ENCODE data around the gene HSPA8.
"Not testable (repeated sequence)": the region's sequence is repeated elsewhere in the genome, so short reads cannot be mapped to it uniquely, and the experiment has no call there.

Gene HSPA8

GRCh38 chr11:123061403-123062157 lies at the start of gene HSPA8:
Gene HSPA8, minus strand, starts transcription at chr11:123062136. Its CDS starts 812 bp downstream, at chr11:123061324.
- DNase-seq: peak; percentile 83

DNA sequence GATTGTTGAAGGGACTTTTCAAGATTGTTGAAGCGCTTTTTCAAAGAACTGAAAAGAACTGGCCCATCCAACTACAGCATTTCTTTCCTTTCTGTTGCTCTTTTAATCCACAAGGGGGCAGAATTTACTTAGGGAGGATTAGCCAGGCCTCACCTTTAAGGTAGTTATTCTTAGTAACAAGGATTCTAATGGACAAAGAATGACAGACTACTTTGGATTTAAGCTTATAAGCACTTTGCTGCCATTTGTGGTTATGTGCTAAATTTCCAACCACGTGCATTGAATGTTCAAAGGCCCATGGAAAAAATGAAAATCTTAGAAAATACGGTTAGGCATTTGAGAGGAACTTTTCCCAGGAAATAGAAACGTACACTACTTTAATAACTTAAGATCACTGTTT lies 49.5 kb upstream of the HSPA8 start:
- DNase-seq: peak; percentile 64

DNA sequence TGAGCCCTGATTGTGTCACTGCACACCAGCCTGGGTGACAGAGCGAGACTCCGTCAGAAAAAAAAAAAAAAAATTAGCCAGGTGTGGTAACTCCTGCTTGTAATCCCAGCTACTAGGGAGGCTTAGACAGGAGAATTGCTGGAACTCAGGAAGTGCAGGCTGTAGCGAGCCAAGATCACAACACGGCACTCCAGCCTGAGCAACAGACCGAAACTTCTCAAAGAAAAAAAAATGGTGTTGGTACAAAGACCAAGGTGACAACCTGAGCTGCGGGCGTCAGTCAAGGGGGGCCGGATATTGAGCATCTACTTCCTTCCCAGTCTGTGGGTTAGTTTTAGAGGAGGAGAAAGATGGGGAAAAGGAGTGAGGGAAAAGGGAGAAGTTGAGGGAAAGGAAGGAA lies 48.5 kb upstream of the HSPA8 start:
- no peak for DNase-seq

- no peak for DNase-seq
Observed at GRCh38 chr11:123107945-123108495, 46.1 kb upstream of the HSPA8 start.

DNA sequence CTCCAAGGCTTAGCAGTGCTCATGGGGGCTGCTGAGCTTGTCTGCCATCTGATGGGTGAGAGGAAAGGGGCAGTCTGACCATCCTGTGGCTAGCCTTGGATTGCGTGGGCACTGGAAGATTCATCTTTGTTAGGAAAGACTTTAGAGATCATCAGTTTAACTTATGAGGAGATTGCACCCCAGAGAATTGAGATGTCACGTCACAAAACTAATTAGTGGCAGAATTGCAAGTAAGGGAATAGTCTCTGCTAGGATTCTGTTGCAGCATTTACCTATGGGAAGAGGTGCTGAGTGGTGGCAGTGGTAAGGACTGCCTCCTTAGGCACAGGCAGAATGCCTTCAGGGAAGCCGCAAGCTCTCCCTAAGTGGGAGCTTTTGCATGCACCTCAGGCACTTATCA lies 42.8 kb upstream of the HSPA8 start:
- no peak for DNase-seq

DNA sequence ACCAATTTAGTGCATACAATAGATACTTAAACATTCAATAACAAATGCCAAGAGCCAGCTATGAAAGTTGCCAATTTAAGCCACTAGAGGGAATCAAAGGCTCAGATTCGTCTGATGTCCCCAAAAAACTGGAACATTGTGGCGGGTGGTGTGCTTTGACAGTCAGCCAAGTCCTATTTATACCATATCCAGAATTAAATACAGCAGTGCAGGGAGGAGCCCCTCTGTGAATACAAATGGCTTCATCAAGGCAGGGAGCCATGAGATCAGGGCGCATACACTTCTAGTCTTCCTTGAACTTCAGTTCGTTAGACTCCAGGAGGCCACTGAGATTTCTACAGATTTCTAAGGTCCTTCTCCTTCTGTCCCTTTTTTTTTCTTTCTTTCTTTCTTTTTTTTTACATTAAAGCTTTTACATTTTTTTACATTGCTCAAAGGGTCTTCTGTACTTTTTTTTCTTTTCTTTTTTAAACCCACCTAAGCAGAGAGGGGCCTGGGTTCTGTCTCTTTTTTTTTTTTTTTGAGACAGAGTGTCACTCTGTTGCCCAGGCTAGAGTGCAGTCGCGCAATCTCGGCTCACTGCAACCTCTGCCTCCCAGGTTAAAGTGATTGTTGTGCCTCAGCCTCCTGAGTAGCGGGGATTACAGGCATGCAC lies 41.5 kb upstream of the HSPA8 start:
- peak; percentile 55 for DNase-seq

- no peak for DNase-seq
Observed at GRCh38 chr11:123100379-123101085, 38.6 kb upstream of the HSPA8 start.

- DNase-seq: no peak
Observed at GRCh38 chr11:123098990-123099389, 37.1 kb upstream of the HSPA8 start.

DNA sequence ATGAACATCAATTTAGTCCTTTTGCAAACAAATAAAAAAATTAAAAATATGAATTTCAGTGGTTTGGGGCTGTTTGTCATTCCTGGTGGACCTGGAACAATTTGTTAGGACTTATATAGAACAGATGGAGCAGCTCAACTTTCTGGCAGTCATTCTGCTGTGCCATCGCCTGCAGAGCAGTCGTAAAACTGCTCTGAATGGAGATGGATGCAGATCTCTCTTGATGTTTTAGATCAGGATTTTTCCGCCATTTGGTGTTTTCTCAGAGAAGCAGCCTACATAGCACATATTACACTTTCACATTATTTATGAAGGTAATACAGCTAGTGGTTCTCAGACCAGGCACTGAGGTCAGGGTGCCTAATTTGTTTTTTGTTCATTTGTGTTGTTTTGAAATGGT lies 31.8 kb upstream of the HSPA8 start:
- DNase-seq: no peak

DNA sequence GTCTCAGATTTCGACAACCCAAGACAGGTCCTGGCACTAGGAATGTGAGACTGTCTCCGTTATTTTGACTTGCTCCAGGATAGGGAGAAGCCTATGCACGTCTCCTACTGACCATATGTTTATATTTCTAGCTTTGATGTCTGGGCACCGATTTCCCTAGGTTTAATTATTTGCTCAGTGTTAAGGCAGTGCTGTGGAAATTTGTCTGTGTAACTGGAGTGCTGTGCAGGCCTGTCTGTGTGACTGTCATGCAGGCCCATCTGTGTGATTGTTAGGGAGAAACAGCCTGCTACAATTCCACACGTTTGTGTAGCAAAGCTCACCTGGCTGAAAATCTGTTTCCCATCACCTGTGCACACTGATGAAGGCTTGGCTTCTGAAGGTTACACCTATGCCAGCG lies 29.6 kb upstream of the HSPA8 start:
- no peak for DNase-seq

DNA sequence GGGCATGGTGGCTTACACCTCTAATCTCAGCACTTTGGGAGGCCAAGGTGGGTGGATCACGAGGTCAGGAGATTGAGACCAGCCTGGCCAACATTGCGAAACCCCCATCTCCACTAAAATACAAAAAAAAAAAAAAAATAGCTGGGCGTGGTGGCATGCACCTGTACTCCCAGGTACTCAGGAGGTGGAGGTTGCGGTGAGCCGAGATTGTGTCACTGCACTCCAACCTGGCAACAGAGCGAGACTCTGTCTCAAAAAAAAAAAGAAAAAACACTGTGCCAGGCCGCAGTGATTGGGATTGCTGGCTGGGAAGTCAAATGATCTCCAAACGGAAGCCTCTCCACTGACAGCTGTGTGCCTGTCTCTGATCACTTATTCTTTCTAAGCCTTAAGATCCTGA lies 28.2 kb upstream of the HSPA8 start:
- not testable (repeated sequence) for DNase-seq

DNA sequence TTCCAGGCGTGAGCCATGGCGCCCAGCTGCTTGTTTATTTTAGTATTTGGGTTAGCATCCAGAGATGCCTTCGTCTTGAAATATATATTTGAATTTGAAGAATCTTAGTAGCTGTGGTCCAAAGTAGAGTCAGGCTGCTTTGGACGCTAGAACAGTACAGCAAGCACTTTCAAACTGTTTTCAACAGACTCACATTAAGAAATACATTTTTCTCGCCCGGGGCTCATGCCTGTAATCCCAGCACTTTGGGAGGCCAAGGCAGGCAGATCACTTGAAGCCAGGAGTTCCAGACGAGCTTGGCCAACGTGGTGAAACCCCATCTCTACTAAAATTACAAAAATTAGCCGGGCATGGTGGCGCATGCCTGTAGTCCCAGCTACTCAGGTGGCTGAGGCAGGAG lies 27.0 kb upstream of the HSPA8 start:
- not testable (repeated sequence) for DNase-seq

GRCh38 chr11:123087657-123088056 lies 25.7 kb upstream of the HSPA8 start:
- not testable (repeated sequence) for DNase-seq

- no peak for DNase-seq
Observed at GRCh38 chr11:123086305-123086704, 24.4 kb upstream of the HSPA8 start.

- DNase-seq: no peak
Observed at GRCh38 chr11:123085497-123085896, 23.6 kb upstream of the HSPA8 start.

DNA sequence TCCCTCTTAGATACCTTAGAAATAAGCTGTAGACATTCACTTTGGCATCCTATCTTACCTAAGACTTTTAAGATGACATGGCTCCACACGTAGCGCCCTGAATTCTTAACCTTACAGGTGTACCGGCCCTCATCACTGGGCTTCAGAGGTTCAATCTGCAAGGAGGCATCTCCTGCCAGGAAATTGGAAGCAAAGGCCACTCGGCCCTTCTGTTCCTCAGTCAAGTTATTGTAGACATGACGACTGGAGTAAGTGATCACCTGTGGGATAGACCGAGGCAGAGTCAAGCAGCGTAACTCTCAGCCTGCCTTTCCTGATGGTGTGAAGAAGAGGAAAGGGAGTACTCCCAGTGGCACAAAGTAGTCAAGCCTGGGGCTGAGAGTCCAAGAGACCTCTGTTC lies 22.5 kb upstream of the HSPA8 start:
- no peak for DNase-seq

GRCh38 chr11:123083623-123084029 lies 21.7 kb upstream of the HSPA8 start:
- DNase-seq: peak; percentile 44

DNA sequence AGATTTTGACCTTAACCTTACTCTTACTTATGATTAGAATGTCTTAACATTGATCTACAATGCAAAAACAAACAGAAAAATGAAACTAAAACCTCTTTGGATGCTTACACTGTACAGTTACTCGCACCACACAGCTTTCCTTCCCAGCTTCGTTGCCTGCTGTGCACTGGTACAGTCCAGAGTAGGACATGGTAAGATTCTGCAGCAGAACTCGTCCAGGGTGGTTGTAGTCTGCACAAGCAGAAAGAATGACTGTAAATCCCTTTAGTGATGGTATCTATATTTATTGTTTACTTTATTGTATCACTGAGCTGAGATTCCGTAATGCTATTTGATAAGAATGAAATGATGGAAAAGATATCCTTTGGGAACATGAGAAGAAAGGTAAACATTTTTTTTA lies 21.0 kb upstream of the HSPA8 start:
- DNase-seq: no peak

DNA sequence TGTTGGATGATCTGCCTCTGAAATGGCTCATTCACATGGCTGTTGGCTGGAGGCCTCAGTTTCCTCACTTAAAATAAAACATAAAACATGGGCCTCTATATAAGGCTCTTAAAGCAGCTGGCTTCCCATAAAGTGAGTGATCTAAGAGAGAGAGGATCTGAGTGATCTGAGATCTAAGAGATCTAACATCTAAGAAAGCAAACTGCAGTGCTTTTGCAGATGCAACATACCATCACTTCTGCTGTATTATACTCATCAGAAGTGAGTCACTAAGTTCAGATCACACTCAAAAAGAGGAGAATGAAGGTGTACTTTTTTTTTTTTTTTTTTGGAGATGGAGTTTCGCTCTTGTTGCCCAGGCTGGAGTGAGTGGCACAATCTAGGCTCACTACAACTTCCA lies 18.1 kb upstream of the HSPA8 start:
- DNase-seq: no peak

DNA sequence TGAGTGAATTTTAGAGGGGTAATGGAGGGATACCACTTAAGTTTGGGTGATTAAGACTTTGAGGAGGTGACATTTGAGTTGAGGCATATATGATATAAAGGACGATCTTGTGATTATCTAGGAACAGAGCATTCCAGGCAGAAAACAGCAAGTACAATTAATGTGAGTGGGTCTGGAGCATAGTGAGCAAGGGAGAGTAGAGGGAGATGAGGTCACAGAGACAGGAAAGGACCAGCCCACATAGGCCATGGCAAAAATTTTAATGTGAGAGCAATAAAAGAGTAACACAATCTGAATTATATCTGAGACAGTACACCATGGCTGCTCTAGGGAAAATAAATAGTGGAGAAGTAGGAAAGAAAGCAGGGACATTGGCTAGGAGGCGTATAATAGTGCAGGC lies 14.5 kb upstream of the HSPA8 start:
- DNase-seq: no peak

GRCh38 chr11:123073343-123074057 lies 11.6 kb upstream of the HSPA8 start:
- no peak for DNase-seq

DNA sequence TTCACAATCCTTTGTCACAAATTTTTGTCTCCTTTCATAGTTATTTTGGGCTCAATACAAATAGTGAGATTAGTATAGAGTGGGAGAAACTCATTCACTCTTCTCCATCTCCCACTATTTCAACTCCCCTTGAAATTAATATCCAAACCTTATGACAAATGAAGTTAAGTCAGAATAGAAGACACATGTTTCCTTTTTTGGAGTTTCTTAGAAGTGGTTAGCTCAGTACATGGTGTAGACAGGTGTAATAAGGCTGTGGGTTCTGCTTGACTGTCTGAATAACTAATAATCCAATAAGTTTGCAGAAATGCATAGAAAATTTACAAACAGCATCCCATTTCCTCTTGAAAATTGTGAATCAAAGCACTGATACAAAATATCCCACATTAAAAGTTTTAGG lies 10.8 kb upstream of the HSPA8 start:
- DNase-seq: no peak

DNA sequence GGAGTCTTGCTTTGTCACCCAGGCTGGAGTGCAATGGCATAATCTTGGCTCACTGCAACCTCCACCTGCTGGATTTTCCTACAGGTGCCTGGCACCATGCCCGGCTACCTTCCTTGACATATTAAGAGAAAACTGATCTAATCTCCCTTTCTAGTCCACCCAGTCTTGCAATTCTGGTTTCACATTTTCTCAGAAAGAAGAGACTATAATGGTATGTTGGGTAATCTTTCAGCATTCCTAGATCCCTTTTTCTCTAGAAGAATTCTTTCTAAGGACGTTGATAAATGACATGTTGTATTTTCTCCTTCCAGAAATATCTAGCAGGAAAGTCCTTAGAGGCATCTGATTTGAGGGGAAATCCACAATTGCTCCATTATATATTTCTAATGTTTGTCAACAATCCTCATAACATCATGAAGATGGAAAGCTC lies 10.4 kb upstream of the HSPA8 start:
- DNase-seq: peak; percentile 23

Measured in NCI-H146 (cell line).